ENCODE results near the gene ADISSP.

ADISSP gene

DNA sequence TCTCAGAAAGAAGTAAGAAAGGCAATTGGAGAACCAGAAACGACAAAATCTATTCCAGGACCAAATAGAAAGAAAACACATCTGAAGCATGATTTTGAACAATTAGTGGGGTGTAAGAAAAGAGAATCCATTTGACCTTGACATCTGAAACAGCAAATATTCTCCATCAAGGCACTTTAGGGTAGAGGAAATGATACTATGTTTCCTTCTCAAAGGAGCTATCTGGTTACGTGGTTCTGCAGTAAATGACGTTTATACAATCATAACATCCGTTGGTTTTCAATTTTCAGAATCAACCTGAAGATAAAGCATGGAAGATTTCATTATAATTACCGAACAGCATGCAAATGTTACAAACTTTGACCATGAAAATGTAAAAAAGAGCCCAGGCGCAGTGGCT is 46.9 kb downstream of the ADISSP start:
- FAIRE-seq (no peak), DNase-seq (ENCODE audit: insufficient read length, low spot score) (no peak)

DNA sequence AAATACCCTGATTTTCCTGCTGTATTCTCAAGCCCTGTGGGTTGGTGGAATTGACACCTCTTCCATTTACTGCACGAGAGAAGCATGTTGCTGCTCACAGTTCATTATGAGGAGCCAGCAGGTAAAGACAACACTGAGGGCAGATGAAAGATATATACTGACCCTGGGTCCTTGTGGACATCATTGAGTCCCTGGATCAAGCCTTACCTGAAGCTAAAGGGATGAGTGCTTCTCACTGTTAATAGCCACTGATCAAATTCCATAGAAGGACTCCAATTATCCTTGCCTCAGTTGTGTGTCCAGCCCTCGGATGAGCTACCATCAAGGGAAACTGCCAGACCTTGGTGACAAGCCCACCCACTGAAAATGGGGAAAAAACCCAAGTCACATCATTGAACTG is 47.5 kb downstream of the ADISSP start:
- no peak for DNase-seq (ENCODE audit: insufficient read length, low spot score)
- FAIRE-seq: no peak

DNA sequence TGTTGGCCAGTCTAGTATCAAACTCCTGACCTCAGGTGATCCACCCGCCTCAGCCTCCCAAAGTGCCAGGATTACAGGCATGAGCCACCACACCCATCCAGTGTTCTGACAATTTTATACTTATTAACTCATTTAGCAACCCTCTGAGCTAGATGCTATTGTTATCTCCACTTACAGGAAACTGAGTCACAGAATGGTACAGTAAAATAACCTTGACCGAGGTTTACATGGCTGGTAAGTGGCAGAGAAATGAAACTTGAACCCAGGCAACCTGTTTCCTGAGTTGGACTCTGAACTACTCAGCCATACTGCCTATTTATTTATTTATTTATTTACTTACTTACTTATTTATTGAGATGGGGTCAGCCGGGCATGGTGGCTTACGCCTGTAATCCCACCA is 48.5 kb downstream of the ADISSP start:
- FAIRE-seq (no peak), DNase-seq (ENCODE audit: insufficient read length, low spot score) (no peak)

DNA sequence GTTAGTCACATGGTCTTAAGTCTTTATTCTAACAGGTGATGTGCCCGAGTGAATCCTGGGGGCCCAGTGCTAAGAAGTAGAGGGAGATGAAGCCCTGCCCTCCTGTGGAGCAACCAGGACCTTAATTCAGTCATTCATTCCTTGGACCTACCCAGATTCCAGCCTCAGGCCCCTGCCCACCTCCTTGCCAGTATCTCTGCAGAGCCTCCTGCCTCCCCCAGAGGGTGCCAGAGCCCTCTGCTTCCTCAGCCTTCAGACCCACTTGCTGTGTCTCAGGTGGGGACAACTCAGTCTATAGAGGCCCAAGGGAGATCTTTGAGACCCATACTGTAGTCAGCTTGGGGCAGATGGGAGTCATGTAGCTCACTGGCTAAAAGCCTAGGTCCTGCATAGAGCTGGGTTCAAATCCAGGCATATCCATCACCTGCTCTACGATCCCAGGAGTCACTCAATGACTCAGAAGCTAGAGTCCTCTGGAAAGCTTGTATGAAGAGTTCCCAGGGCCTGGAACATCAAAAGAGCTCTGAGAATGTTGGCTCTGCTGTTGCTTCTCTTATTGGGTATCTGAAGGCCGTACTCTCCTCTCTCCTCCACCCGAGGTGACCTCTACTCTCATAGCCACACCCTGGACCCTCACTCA is 51.2 kb downstream of the ADISSP start:
- DNase-seq (ENCODE audit: insufficient read length, low spot score) (peak; percentile 48), FAIRE-seq (no peak)

DNA sequence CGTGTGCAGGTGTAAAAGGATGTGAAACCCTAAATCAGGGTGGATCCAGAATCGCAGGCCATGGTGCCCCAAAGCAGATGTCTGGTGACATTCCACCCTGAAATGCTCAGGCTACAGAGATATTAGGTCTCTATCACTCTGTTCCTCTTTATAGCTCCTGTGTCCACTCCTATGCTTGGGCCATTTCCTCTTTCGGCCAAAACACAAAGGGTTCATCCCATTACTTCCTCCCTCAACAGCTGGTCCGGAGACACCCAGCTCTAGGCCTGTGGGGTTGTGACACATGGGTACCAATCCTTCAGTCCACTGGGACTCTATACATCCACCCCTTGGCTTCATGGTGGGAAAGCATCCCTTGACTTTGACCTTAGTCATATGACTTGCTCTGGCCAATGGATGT is 53.5 kb downstream of the ADISSP start:
- FAIRE-seq: peak; percentile 33
- DNase-seq (ENCODE audit: insufficient read length, low spot score): no peak

DNA sequence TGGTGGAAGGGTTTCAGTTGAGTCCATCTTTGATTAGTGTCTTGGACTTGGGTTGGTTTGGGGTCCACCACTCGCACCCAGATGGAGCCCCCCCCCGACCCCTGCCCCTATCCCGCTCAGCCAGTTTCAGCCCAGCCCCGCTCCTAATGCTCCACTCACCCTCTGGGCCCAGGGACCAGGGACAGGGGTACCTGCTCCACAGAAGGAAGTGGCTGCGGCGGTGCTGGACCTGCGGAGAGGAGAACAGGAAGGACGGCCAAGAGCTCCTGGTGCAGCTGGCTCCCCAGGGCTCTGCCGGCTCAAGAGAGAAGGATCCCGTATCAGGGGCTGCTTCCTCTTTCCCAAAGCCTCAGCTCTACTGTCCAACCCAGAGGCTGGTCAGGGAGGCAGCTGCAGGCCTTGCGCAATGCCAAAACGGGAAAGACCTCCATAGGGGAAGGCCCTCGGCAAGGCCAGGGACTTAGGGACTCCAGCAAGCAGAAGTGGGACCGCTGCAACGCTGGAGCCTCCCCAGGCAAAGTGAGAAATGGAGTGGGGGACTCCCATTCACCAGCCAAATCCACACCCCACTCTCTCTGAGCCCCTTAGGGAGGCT is 55.2 kb downstream of the ADISSP start, which contains the start of gene SIGLEC1:
Gene SIGLEC1, minus strand, starts transcription at position 322 of the 595 bp plus-strand sequence. CDS start 5,472 bp downstream, outside the sequence.
- no peak for DNase-seq (ENCODE audit: insufficient read length, low spot score)
- FAIRE-seq: no peak

DNA sequence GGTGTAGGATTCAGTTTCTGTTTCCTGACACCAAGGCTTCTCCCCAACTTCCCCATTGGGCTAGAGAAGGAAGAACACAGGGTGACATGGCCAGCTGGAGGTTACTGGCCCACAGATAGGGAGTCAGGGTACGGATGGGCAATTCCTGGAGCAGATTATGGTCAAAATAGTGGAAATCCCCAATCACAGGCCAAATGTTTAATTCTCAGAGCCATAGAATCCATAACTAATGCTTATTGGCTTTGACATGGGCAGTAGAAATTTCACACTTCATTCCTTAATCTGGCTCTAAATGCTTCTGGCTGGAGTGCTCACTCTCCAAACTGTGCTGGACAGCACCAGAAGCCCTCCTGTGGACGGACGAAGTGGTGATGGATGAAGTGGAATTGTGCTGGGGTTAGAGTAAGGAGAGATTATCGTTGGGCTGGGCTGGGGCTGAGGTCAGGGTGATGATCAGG is 56.0 kb downstream of the ADISSP start:
- FAIRE-seq (no peak), DNase-seq (ENCODE audit: insufficient read length, low spot score) (no peak)

DNA sequence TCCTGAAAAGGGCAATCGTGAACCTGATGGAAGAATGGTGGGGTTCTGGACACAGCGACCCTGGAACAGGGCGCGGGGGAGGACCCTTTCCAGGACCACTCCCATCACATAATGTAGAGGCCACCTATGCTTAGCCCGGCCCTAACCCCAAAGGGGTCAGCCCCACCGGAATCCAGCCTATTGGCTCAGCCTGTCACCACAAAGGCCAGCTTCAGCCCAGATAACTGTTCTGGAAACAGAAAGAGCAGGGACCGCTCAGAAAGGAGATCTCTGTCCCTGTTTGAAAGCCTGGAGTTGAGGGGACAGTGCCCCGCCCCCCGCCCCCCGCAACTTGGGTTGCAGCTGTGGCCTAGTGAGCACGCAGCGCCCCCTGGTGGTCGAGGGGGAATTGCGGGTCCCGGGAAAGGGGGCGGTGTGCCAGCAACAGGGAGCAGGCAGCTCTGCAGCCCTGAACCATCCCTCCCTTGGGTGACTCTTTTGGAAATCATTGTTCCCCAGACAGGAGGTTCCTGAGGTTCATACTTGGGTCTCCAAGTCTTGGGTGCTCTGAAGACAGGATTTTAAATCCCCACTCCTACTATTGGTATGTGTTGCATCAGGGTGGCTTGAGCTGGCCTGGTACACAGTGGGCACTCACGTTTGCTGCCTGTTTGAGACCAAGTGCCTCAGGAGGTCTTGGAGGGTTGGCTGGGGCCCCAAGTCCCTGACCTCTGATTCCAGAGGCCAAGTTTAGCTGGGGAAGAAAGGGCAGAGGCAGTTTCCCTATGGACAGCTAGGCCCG is 56.7 kb downstream of the ADISSP start:
- DNase-seq (ENCODE audit: insufficient read length, low spot score): peak; percentile 85
- peak; percentile 65 for FAIRE-seq

DNA sequence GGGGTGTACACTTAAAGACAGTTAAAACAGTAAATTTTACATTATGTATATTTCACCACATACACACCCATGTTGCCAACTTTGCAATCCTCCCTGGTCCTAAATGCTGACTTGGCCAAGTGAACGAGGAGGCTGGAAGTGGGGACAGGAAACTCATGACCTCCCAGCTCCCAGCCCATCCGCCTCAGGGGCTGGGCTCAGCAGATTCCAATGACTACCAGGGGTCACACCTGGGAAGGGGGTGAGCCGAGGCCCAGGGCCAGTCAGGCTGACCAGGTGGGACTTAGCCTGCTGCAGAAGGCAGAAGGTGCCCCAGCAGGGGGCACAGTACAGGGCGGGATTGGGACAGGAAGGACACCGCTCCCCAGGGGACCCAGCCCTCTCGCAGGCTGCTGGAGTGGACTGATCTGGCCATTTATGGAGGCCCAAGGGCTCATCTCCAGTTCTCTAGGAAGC is 57.5 kb downstream of the ADISSP start:
- no peak for DNase-seq (ENCODE audit: insufficient read length, low spot score)
- FAIRE-seq: no peak

DNA sequence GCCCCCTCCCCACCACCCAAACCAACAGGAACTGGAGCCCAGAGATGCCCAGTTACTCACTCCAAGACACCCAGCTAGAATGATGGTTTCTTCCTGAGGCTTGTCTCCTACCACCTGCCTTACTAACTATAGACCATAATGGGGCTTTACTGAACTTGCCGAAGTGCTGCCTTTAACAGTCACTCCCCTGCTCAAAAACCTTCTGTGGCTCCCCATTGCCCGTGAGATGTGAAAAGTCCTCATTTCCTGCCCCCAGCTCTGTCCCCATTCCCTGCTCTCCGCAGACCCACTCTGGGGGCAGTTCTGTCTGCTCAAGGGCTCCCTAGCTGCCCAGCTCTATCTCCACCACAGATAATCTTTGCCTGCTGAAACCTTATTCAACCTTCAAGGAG is 60.0 kb downstream of the ADISSP start:
- DNase-seq (ENCODE audit: insufficient read length, low spot score) (no peak), FAIRE-seq (no peak)

DNA sequence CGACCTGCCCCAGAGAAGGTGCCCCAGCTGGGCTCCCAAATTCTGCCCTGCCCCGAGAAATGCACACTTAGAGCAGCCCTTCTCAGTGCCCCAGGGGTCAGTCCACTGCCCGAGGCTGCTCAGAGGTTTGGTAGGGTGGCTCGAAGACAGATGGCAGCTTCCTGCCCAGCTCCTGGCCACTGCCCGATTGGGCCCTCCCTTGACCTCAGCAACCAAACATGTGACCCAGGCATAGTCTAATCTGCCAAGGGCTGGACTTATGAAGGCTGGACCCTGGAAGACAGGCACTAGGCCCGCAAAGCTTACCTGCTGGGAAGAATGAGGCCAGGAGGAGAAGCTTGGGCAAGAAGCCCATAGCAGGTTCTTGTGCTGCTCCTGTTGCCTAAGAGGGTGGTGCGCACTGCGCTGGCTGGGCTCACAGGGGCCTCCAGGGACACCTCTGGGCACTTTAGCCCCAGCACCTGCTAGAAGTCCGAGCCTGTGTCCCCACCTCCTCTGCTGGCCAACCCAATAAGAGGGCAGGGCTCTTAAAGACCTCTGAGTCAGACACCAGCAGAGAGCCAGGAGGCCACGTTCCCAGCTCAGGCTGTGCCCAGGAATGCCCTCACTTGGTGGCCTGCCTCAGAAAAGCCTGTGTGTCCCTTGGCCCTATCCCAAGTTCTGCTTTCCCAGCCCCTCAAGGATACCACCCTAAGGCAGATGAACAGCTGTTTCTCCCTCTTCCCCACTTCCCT is 60.6 kb downstream of the ADISSP start:
- DNase-seq (ENCODE audit: insufficient read length, low spot score) (no peak), FAIRE-seq (no peak)

DNA sequence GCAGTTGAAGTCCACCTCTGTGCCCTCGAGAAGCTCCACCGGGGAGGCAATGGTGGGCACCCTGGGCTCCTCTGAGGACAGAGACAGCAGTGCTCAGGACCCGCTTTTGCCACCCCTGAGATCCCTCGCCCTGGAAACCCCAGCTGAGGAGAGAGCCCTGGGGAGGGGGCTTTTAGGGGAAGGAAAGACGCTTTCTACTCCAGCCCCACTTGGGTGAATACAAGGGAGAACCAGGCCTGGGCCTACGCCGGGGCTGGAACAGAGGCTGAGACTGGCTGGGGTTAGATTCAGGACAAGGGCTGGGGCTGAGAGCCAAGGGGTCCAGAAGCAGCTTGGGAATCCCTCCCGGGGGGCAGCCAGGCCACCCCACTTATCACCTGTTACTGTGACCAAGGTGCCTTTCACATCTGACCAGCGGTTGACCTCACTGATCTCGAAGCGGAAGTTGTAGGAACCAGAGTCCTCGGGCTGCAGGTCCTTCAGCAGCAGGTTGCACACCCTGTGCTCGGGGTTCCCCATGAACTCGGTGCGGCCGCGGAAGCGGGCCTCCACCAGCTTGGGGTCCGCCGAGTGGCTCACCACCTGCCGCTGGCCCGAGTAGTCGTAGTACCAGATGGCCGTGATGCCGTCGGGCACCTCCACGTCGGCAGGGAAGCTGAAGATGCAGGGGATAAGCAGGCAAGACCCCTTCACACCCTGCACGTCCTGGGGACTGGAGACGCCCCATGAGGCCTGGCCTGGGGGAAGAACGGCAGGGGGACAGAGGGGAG is 61.4 kb downstream of the ADISSP start:
- FAIRE-seq: no peak
- DNase-seq (ENCODE audit: insufficient read length, low spot score): no peak

DNA sequence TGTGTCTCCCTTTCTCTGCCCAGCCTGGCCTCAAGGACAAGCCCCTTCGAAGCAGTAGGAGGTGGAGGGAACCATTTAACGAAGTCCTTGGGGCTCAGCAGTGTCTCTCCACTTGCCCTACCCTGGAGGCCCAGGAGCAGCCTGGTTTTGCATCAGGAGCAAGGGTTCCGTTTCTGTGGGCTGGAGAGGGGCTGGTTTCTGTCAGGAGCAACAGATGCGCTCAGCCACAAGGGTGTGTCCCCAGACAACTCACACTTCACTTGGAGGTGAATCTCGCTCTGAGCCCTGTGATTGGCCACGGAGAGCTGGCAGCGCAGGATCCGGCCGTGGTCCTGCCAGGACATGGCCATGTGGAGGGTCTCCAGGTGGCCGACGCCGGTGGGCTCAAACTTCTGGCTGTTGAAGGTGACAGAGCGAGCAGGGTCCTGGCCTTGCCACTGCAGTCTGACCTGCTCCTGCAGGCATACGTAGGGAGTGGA is 62.0 kb downstream of the ADISSP start:
- no peak for FAIRE-seq
- DNase-seq (ENCODE audit: insufficient read length, low spot score): no peak

DNA sequence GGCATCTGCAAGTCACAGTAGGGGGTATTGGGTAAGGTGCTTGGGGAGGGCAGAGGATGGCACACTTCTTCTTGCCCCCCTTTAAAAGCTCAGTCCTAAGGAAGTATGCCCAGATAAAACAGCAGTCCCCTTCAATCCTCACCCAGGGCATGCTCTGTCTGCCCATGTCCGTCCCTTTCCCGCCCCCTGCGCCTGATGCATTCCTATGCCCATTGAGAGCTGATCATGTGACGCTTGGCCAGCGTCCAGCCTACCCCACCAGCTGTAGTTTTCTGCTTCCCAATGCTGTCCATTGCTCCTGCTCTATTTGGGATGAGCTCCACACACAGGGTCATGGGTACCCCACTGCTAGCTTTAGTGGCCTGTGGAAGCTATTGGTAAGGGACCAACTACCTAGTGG is 63.5 kb downstream of the ADISSP start:
- DNase-seq (ENCODE audit: insufficient read length, low spot score): no peak
- FAIRE-seq: no peak

Measured in HTR-8/SVneo (cell line).